GM12801 (cell line): ENCODE data around the gene RANGAP1.

Experiments used
- TF ChIP-seq, protein P1 (sequence below): IDR thresholded peaks from one replicate; pipeline ENCODE4 v1.5.1; 2011; ENCODE audit warnings: control low read depth; ENCODE audit not compliant: insufficient read length; ENCODE audit errors: extremely low read depth

RANGAP1 gene

DNA sequence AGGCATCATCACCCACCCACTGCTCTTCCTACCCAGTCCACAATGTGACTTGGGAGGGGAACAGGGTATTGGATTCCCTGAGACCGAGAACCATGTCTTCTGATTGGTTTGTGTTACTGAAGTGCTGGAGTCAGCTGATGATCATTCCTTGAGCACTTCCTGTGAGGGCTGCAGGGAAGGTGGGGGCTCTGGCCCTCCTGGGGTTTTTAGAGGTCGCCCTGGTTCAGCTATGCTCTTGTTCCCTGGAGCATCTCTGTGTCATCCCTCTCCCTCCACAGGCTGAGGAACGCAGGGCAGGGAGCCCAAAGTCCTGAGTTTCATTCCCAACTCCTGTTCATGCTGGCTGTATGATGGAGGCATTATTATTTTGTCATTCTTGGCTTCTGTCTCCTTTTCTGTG lies 22.1 kb upstream of the RANGAP1 start:
- TF ChIP-seq, protein P1, sequence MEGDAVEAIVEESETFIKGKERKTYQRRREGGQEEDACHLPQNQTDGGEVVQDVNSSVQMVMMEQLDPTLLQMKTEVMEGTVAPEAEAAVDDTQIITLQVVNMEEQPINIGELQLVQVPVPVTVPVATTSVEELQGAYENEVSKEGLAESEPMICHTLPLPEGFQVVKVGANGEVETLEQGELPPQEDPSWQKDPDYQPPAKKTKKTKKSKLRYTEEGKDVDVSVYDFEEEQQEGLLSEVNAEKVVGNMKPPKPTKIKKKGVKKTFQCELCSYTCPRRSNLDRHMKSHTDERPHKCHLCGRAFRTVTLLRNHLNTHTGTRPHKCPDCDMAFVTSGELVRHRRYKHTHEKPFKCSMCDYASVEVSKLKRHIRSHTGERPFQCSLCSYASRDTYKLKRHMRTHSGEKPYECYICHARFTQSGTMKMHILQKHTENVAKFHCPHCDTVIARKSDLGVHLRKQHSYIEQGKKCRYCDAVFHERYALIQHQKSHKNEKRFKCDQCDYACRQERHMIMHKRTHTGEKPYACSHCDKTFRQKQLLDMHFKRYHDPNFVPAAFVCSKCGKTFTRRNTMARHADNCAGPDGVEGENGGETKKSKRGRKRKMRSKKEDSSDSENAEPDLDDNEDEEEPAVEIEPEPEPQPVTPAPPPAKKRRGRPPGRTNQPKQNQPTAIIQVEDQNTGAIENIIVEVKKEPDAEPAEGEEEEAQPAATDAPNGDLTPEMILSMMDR: no peak

- TF ChIP-seq, protein P1: no peak
Observed at GRCh38 chr22:41305646-41306045, 19.7 kb upstream of the RANGAP1 start.

DNA sequence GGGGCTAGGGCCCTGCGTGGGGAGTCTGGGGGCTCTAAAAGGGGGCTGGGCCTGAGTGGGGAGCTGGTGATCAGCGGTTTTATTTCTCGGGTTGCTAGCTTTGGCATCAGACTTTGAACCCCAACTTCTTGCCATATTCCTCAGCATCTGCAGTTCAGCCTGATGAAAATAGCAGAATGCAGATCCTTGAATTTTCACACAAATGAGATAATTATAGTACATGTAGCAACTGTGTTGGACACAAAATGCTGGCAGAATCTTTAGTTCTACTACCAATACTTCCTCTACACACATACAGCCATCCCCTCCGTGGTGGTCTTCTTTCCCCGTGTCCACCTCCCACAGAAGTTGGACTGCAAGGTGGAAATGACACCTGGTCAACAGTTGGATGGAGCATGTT lies 16.8 kb upstream of the RANGAP1 start:
- TF ChIP-seq, protein P1: no peak

- TF ChIP-seq, protein P1: no peak
Observed at GRCh38 chr22:41302021-41302767, 16.2 kb upstream of the RANGAP1 start.

- TF ChIP-seq, protein P1: no peak
Observed at GRCh38 chr22:41301085-41302020, 15.4 kb upstream of the RANGAP1 start, which contains the start of gene ZC3H7B. ZC3H7B (plus strand) TSS chr22:41301525; CDS start chr22:41320661, 19,136 bp downstream.

DNA sequence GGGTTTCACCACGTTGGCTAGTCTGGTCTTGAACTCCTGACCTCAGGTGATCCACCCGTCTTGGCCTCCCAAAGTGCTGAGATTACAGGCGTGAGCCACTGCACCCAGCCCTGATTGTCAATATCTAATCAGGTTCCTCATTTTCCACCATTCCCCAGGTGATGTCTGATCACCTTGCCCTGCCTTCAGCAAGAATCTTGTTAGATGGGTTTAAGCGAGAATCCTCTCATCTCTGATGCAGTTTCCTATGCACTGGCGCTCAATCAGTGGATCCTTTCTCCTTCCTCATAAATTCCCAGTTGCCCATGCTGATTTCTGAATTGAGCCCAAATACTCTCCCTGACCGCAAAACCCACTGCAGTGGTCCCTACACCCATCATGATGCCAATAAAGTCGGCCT lies 14.7 kb upstream of the RANGAP1 start:
- TF ChIP-seq, protein P1: no peak
